ENCODE measurements around the gene IL4R.

GRCh38 chr16:27265982-27266381 is 47.8 kb upstream of the IL4R start:
- TF ChIP-seq CTCF (IDR thresholded peaks at IDR 0.05) (no peak), POLR2A (IDR thresholded peaks at IDR 0.05) (no peak)
